GM12801 (cell line): ENCODE measurements around the gene TBK1.

Experiments used
- CTCF ChIP-seq: IDR thresholded peaks from one replicate; pipeline ENCODE4 v1.5.1; 2011; ENCODE audit warnings: control low read depth; ENCODE audit not compliant: insufficient read length; ENCODE audit errors: extremely low read depth

TBK1 gene

GRCh38 chr12:64433915-64434314 lies 18.0 kb upstream of the TBK1 start:
- no peak for TF ChIP-seq CTCF

- no peak for TF ChIP-seq CTCF
Observed at GRCh38 chr12:64440100-64440499, 11.8 kb upstream of the TBK1 start.

- no peak for TF ChIP-seq CTCF
Observed at GRCh38 chr12:64445490-64445889, 6.4 kb upstream of the TBK1 start.

GRCh38 chr12:64446295-64446694 lies 5.6 kb upstream of the TBK1 start:
- TF ChIP-seq CTCF, result no peak

- no peak for TF ChIP-seq CTCF
Observed at GRCh38 chr12:64450057-64450640, 1.8 kb upstream of the TBK1 start.

GRCh38 chr12:64450711-64451486 lies 1.0 kb upstream of the TBK1 start:
- TF ChIP-seq CTCF, result no peak

- TF ChIP-seq CTCF, result no peak
Observed at GRCh38 chr12:64452559-64453329, 824 bp downstream of the TBK1 start.
